Posterior cingulate gyrus (tissue), 11 donors: ENCODE results near the gene CYB5R3.
"Not testable (repeated sequence)": the region's sequence is repeated elsewhere in the genome, so short reads cannot be mapped to it uniquely, and the experiment has no call there.

Experiments
- DNase-seq, 10 donors: peaks; one replicate each; pipeline versions ENCODE4 v3.0.0 to v3.0.0-alpha.2; 2020 to 2021; ENCODE audit warnings: mixed read lengths in 3 of 10
- intact Hi-C: fragments of 100-400 bp; cut with DNase I; formaldehyde crosslinking; loops from one replicate; pipeline ENCODE4 v1.15.1; 2023

The CYB5R3 gene

GRCh38 chr22:42610186-42610585, 39.0 kb downstream of the CYB5R3 start:
- peak in 1 of 10 donors; percentile 59 for DNase-seq
- intact Hi-C loops = no loop called here

- DNase-seq = peak in 7 of 10 donors; percentile 25 to 92 (median 59)
- intact Hi-C loops = no loop called here
Measured at GRCh38 chr22:42608823-42609361, 40.3 kb downstream of the CYB5R3 start.

- intact Hi-C loops = no loop called here
- DNase-seq = peak in 7 of 10 donors; percentile 30 to 89 (median 47)
Measured at GRCh38 chr22:42608136-42608822, 40.9 kb downstream of the CYB5R3 start.

GRCh38 chr22:42607641-42608040, 41.6 kb downstream of the CYB5R3 start:
- DNase-seq = peak in 2 of 10 donors; percentile 53 to 85
- intact Hi-C loops = not testable (repeated sequence)

GRCh38 chr22:42604403-42604802, 44.8 kb downstream of the CYB5R3 start:
- intact Hi-C loops = no loop called here

GRCh38 chr22:42603427-42603826, 45.8 kb downstream of the CYB5R3 start:
- intact Hi-C loops = no loop called here
- no peak for DNase-seq

More at GRCh38 chr22:42604403-42604802, 44.8 kb downstream of the CYB5R3 start:
- peak in 1 of 10 donors; percentile 18 for DNase-seq

- intact Hi-C loops = no loop called here
- DNase-seq = no peak
Measured at GRCh38 chr22:42602470-42602869, 46.7 kb downstream of the CYB5R3 start.

- peak in 2 of 10 donors; percentile 9 to 36 for DNase-seq
- intact Hi-C loops = no loop called here
Measured at GRCh38 chr22:42601879-42602465, 47.2 kb downstream of the CYB5R3 start.

- intact Hi-C loops = no loop called here
- peak in 2 of 10 donors; percentile 67 to 83 for DNase-seq
Measured at GRCh38 chr22:42596863-42597530, 52.2 kb downstream of the CYB5R3 start.

- intact Hi-C loops = no loop called here
- peak in 2 of 10 donors; percentile 27 to 63 for DNase-seq
Measured at GRCh38 chr22:42596336-42596735, 52.9 kb downstream of the CYB5R3 start.

- intact Hi-C loops = no loop called here
- peak in 1 of 10 donors; percentile 3 for DNase-seq
Measured at GRCh38 chr22:42595434-42595833, 53.8 kb downstream of the CYB5R3 start.

GRCh38 chr22:42591987-42592386, 57.2 kb downstream of the CYB5R3 start:
- intact Hi-C loops = no loop called here
- peak in 3 of 10 donors; percentile 39 to 54 (median 45) for DNase-seq

GRCh38 chr22:42587588-42588175, 61.5 kb downstream of the CYB5R3 start:
- intact Hi-C loops = no loop called here
- DNase-seq = peak in 1 of 10 donors; percentile 25

GRCh38 chr22:42586381-42586780, 62.8 kb downstream of the CYB5R3 start:
- intact Hi-C loops = no loop called here
- peak in 1 of 10 donors; percentile 18 for DNase-seq

- DNase-seq = peak in 3 of 10 donors; percentile 21 to 79 (median 67)
- intact Hi-C loops = no loop called here
Measured at GRCh38 chr22:42585096-42585495, 64.1 kb downstream of the CYB5R3 start.

- peak in 3 of 10 donors; percentile 20 to 52 (median 47) for DNase-seq
- intact Hi-C loops = no loop called here
Measured at GRCh38 chr22:42584364-42584940, 64.7 kb downstream of the CYB5R3 start.

GRCh38 chr22:42582987-42583386, 66.2 kb downstream of the CYB5R3 start:
- no peak for DNase-seq
- intact Hi-C loops = no loop called here

GRCh38 chr22:42581762-42582716, 67.2 kb downstream of the CYB5R3 start:
- DNase-seq = peak; percentile 64 to 97 (median 78)
- intact Hi-C loops = no loop called here

GRCh38 chr22:42581194-42581761, 67.9 kb downstream of the CYB5R3 start:
- DNase-seq, intact Hi-C loops: not testable (repeated sequence)
